NCI-H146 treated with DMSO at 0.1 percent for 48 hours (cell line): ENCODE measurements around the gene NFE2.
A peak's percentile ranks its signal among the peaks of the same experiment; 100 is the strongest.

ENCODE experiments used
- DNase-seq: peaks from one replicate; lab custom pipeline; 2025; ENCODE audit not compliant: unreplicated experiment; lab: John Stamatoyannopoulos, UW

The NFE2 gene

GRCh38 chr12:54253240-54253639 is 47.6 kb downstream of the NFE2 start:
- DNase-seq, result no peak

- DNase-seq, result peak; percentile 21
Measured at GRCh38 chr12:54251667-54252284, 49.0 kb downstream of the NFE2 start.

- DNase-seq, result no peak
Measured at GRCh38 chr12:54249489-54249888, 51.3 kb downstream of the NFE2 start.

- no peak for DNase-seq
Measured at GRCh38 chr12:54246011-54246641, 54.7 kb downstream of the NFE2 start.
